GM21717 (cell line): ENCODE measurements around the gene ZNF236.

Experiments used
- ATAC-seq: cut with Tn5 transposase; IDR thresholded peaks from one replicate; pipeline ENCODE4 v1.9.1; 2021; ENCODE audit warnings: mild to moderate bottlenecking, moderate library complexity; ENCODE audit not compliant: unreplicated experiment

The ZNF236 gene

DNA sequence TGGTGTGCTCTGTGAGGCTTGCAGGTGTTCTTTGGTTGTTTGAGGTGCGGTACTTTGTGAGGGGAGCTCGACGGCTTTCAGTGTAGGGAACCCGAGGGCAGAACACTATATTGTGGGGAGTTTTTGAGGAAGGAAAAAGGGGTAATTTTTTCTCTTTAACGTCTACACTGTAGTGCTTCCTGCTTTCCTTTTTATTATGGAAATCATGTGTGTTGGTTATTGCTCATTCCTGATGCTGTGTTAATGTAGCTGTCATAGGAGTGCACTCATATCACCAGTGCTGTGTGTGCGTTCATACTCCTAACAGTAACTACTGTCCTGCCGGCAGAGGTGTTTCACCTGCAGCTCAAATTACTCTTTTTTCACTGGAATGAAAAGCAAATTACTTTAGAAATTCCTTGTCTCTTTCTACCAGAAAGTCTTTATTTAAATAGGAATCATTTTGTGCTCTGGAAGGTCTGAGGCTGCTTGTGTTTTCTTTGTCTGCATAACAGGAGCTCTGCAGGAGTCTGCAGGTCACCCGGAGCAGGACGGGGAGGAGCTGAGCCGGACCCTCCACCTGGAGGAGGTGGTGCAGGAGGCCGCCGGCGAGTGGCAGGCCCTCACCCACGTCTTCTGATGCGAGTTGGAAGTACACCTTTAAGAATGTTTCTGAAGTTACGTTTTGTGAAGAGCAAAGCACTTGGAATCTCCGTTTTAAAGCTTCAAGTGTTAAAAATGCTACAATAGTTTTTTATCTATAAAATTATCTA, 145.5 kb downstream of the ZNF236 start:
- no peak for ATAC-seq

- ATAC-seq, result no peak
Observed at GRCh38 chr18:76970770-76971559, 148.6 kb downstream of the ZNF236 start.

DNA sequence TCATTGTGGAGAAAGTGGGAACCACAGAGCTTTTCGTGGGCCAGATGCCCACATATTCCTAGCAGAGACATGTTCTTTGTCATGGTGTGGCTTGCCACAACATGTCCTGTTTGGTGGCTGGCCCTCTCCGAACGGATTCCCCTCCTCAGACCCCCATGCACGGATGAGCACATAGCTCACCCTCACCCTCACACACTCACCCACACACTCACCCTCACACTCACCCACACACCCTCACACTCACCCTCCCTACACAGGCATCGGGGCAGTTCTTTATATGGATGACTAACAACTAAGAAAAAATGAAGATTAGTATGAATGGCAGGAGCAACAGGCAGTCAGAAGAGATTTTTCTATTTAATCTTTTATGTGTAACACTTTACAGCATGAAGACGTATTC, 149.9 kb downstream of the ZNF236 start:
- ATAC-seq, result no peak

- no peak for ATAC-seq
Observed at GRCh38 chr18:76972846-76973519, 150.6 kb downstream of the ZNF236 start.

DNA sequence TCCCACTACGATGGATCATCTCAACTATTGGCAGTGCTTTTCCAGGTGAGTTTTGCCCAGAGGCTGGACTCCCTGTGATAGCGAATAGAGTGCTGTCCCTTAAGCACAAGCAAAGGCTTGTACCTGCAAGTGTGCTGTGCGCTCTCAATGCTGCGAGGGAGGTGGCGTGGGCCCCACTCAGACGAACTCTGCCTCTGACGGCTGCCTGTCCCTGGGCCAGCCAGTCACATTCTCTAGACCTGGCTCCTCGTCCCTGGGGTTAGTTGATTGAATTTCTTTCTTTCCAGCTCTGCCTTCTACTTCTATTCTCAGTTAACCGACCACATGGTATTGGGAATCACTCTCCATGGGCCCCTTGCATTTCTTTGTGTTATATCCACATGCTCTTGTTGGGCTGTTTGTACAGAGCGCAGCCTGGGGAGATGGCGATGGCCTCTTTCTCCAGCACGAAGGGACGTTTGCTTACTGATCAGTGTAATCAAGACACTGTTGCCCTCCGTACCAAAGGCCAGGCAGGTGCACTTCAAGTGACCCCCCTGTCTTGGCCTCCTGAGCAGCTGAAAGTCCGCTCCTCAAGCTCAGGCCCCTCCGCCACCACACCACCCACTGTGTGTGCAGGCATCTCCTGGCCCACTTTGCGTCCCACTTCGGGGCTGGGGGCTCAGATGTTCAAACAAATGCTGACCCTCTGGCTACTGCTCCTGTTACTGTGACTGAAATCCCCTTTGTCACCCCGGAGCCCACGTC, 151.3 kb downstream of the ZNF236 start:
- no peak for ATAC-seq

- no peak for ATAC-seq
Observed at GRCh38 chr18:76974386-76974785, 152.0 kb downstream of the ZNF236 start.

GRCh38 chr18:76975577-76976110, 153.3 kb downstream of the ZNF236 start:
- ATAC-seq, result no peak

DNA sequence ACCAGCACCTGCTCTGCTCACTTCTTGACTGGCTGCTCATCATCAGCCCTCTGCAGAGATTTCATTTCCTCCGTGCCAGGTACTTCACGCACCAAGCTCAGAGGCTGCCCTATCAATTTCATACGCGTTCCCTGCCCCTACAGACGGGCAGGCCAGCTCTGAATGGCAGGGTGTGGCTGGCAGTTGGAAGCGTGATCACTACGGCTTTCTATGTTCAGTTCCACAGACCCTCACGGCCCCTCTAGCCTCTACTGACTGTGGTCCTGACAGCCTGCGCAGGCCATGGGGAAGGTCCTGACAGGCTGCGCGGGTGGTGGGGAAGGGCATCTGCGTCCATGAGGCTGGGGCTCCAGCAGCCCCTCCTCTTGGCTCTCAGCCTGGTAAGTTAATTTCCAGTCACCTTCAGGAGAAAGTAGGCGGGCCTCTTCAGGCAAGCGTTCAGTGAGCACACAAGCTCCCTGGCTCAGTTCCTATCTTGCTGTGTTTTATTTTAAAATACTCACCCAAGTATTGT, 154.8 kb downstream of the ZNF236 start:
- no peak for ATAC-seq

DNA sequence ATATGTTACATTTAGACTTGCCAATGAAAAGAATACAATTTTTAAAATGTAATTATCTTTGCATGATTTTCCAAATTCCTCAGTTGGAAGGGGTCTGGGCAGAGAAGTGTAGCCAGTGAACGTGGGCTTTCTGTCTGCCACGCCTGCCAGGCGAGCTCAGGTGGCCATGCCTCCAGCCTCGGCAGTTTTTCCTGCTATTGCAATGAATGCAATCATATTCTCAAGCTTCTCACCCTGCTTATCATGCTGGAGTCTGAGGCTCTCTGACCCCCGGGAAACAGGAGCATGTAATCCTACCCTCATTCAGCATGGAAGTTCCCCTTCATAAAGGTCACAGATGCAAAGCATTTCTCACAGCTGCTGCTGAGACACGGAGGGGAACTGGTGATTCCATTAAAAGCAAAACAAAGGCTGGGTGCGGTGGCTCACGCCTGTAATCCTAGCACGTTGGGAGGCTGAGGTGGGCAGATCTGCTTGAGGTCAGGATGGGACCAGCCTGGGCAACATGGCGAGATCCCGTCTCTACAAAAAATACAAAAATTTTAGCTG, 155.4 kb downstream of the ZNF236 start:
- ATAC-seq, result no peak

DNA sequence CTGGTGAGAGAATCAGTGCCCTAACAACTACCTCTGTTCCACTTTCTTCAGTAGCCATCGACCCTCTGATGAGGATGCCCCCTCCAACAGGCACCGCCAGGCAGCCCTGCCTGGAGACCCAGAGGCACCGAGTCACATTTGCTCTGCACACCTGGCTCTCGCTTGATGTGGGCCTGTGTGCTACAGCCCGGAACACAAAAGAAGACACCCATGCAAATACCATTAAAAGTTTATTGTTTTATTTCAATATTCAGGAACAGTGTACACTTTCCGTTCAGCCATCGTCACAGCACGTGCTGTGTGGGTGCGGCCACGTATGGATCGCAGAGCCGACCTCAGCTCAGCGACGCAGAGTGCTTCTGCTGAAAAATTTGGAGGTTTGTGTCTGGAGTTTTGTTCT, 156.3 kb downstream of the ZNF236 start:
- no peak for ATAC-seq

- no peak for ATAC-seq
Observed at GRCh38 chr18:76979111-76979751, 156.9 kb downstream of the ZNF236 start.

- ATAC-seq, result no peak
Observed at GRCh38 chr18:76979906-76980305, 157.5 kb downstream of the ZNF236 start.

DNA sequence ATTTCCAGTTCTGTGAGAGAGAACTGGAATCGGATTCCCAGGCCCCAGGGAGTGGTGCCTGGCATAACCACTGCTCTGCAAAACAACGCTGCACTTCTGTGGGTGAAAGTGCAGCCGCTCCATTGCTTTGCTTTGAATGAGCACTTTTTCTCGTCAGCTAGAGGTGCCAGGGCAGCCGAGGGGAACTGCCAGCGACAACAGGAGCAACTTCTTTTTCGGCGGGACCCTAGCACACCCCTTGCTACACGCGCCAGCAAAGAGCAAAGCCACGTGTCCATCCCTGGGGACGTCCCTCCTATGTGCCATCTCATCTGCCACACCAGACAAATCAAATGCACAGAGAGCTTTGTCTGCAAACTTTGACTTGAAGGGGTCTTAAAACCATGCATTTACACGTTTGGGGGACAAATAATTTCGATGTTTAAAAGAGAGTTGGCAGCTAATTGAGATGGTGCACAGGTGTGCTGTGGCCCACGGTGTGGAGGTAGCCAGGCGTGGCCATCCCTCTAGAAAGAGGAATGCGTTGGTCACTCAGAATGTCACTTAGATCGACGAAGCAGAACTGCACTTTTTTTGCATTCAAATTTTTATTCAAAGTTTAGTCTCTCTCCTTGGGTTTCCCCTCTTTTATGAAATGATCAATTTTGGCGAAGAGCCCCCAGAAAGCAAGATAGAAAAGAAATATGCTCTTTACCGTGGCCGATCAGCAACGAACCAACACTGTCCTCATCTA, 158.5 kb downstream of the ZNF236 start:
- peak; percentile 17 for ATAC-seq

DNA sequence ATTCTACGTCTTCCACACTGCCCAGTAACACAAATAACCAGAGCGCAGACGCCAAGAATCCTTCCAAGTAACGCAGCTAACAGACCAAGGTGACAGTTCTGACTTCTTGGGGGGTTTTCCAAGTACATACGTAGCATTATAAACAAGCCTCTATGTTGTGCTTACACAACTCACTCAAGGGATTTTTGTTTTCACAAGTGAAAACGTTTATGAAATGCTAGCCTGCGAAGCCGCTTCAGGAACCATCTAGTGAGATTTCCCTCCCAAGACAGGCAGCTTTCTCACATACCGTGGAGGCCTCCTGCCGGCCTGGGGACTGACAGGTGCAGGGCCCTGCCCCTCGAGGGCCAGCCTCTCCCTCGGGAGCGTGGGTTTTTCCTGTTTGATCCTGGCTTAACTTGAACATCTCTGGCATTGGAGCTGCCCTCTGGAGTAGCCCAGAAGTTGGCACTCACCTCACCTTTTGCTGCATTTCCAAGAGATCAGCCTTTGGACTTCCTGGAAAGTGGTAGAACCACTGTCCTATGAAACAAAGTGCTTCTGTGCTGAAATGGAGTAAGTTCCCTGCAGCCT, 159.1 kb downstream of the ZNF236 start:
- peak; percentile 53 for ATAC-seq

- ATAC-seq, result no peak
Observed at GRCh38 chr18:76982038-76982437, 159.7 kb downstream of the ZNF236 start.

DNA sequence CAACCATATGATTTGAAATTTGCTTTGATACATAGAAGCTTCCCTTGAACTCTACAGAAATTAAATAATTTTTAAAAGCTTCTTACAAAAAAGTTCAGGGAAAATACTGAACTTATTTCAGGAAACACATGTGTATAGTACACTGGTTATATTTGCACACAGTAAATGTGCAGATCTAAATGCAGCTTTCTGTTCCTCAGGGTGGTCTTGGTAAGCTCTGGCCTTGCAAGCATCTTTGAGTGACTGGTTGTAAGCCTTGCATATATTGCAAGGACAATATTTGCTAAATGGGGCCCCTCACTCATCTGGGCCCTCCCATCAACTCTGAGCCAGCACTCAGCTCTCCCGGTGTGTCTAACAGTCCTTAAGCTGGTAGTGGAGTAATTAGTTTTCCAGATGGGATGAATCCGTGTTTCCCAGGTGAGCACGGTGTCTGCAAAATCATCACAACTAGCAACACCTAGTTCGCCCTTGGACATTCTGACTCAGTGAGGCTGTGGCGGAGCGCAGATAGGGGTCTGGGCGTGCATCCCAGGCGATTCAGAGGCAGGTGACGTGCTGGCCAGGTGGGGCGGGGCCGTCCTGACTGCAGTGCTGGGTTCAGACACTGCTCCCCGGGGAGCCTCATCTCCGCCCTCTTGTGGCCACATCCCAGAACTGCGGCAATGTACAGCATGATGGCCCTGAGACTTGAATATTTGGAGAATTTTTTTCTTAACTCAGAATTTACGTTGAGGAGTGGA, 160.7 kb downstream of the ZNF236 start:
- ATAC-seq, result peak; percentile 76

DNA sequence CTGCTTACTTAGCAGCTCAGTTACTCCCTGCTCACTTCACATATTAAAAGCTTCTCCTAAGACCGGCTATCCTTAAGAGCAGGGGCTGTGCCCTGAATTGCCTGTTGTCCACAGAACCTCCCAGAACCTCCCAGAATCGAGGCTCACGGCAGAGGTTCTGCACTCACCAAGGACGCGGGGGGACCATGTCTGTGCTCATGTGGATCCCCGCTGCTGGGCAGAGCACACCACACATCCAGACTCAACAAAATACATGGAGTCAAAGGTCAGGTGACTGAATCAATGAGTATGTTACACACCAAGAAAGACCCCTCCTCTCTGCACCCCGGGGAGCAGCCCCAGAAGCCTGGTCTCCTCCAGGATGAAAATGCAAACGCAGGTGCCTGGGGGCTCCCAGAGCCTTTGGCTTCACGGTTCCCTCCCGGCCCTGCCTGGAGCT, 161.3 kb downstream of the ZNF236 start:
- peak; percentile 1 for ATAC-seq
